H9 (cell line): Measurements from ENCODE around the gene MGAT4B. TPM values are rescaled to one million over a fixed set of nuclear protein-coding genes. Genes with fewer than 3 reads are reported as not detected.

Experiments used
- DNase-seq: peaks from one replicate; pipeline ENCODE4 v3.0.0-alpha.2; 2017
- H2AFZ ChIP-seq: one replicate; pipeline ENCODE4 v1.6.1; 2013; ENCODE audit warnings: mild to moderate bottlenecking, low read length, control low read depth, moderate library complexity
- H2AK5ac ChIP-seq: 2 replicates; pipeline ENCODE4 v1.6.1; 2013; ENCODE audit warnings: low read length, control low read depth, mixed read lengths; ENCODE audit not compliant: insufficient read length
- H2BK120ac ChIP-seq: one replicate; pipeline ENCODE4 v1.6.1; 2013; ENCODE audit warnings: low read depth, mild to moderate bottlenecking, low read length, control low read depth, inconsistent platforms; ENCODE audit not compliant: poor library complexity, severe bottlenecking
- H2BK12ac ChIP-seq: 2 replicates; pipeline ENCODE4 v1.6.1; 2013; ENCODE audit warnings: low read length, control low read depth, mixed read lengths, low read depth; ENCODE audit not compliant: insufficient read length
- H2BK15ac ChIP-seq: 2 replicates; pipeline ENCODE4 v1.6.1; 2013; ENCODE audit warnings: low read depth, low read length, control low read depth
- H2BK20ac ChIP-seq: one replicate; pipeline ENCODE4 v1.6.1; 2013; ENCODE audit warnings: low read depth, mild to moderate bottlenecking, low read length, control low read depth, inconsistent platforms; ENCODE audit not compliant: poor library complexity, severe bottlenecking
- H2BK5ac ChIP-seq: 2 replicates; pipeline ENCODE4 v1.6.1; 2013; ENCODE audit warnings: low read length, control low read depth, mixed read lengths; ENCODE audit not compliant: insufficient read length
- H3K14ac ChIP-seq: 2 replicates; pipeline ENCODE4 v1.6.1; 2013; ENCODE audit warnings: low read length, control low read depth; ENCODE audit not compliant: insufficient read depth
- H3K18ac ChIP-seq: 2 replicates; pipeline ENCODE4 v1.6.1; 2013; ENCODE audit warnings: low read depth, mild to moderate bottlenecking, mixed read lengths, low read length, control low read depth; ENCODE audit not compliant: insufficient read length
- H3K23ac ChIP-seq: 2 replicates; pipeline ENCODE4 v1.6.1; 2013; ENCODE audit warnings: low read length, control low read depth, mixed read lengths, low read depth; ENCODE audit not compliant: insufficient read length
- H3K23me2 ChIP-seq: 2 replicates; pipeline ENCODE4 v1.6.1; 2013; ENCODE audit warnings: low read depth, mild to moderate bottlenecking, mixed read lengths, low read length, control low read depth; ENCODE audit not compliant: insufficient read length, poor library complexity, severe bottlenecking
- H3K27ac ChIP-seq: 2 replicates; pipeline ENCODE4 v1.5.1; 2013; ENCODE audit warnings: low read length, control low read depth, mixed read lengths, low read depth; ENCODE audit not compliant: insufficient read length
- H3K27me3 ChIP-seq: 2 replicates; pipeline ENCODE4 v1.6.1; 2013; ENCODE audit warnings: low read length, control low read depth, inconsistent platforms; ENCODE audit not compliant: insufficient read depth
- H3K4ac ChIP-seq: 2 replicates; pipeline ENCODE4 v1.6.1; 2013; ENCODE audit warnings: low read depth, mild to moderate bottlenecking, control low read depth, inconsistent platforms, low read length, moderate library complexity
- H3K4me1 ChIP-seq: 2 replicates; pipeline ENCODE4 v1.6.1; 2013; ENCODE audit warnings: low read length, control low read depth, inconsistent platforms; ENCODE audit not compliant: insufficient read depth
- H3K4me2 ChIP-seq: 2 replicates; pipeline ENCODE4 v1.6.1; 2013; ENCODE audit warnings: low read length, control low read depth, mixed read lengths; ENCODE audit not compliant: insufficient read length, insufficient read depth
- H3K56ac ChIP-seq: 2 replicates; pipeline ENCODE4 v1.6.1; 2013; ENCODE audit warnings: low read depth, mild to moderate bottlenecking, mixed read lengths, low read length, control low read depth; ENCODE audit not compliant: insufficient read length
- H3K79me1 ChIP-seq: 2 replicates; pipeline ENCODE4 v1.6.1; 2013; ENCODE audit warnings: low read depth, mild to moderate bottlenecking, moderate library complexity, low read length, control low read depth, inconsistent platforms; ENCODE audit not compliant: insufficient read depth, poor library complexity, severe bottlenecking
- H3K79me2 ChIP-seq: 2 replicates; pipeline ENCODE4 v1.6.1; 2013; ENCODE audit warnings: low read length, control low read depth, inconsistent platforms; ENCODE audit not compliant: insufficient read depth
- H3K9ac ChIP-seq: 2 replicates; pipeline ENCODE4 v1.6.1; 2013; ENCODE audit warnings: low read length, control low read depth, mixed read lengths; ENCODE audit not compliant: insufficient read length; ENCODE audit errors: extremely low read depth
- H3K9me3 ChIP-seq: one replicate; pipeline ENCODE4 v1.6.1; 2013; ENCODE audit warnings: low read depth, low read length, inconsistent platforms; ENCODE audit not compliant: control insufficient read depth
- H3T11ph ChIP-seq: one replicate; pipeline ENCODE4 v1.6.1; 2013; ENCODE audit warnings: mild to moderate bottlenecking, low read length, control low read depth, inconsistent platforms
- H4K20me1 ChIP-seq: one replicate; pipeline ENCODE4 v1.6.1; 2013; ENCODE audit not compliant: control insufficient read depth, insufficient read length, insufficient read depth
- H4K5ac ChIP-seq: 2 replicates; pipeline ENCODE4 v1.6.1; 2013; ENCODE audit warnings: low read depth, mild to moderate bottlenecking, mixed read lengths, low read length, control low read depth; ENCODE audit not compliant: insufficient read length
- H4K8ac ChIP-seq: replicated peaks from 2 replicates; pipeline ENCODE4 v1.6.1; 2013; ENCODE audit warnings: low read length, control low read depth, mixed read lengths, low read depth; ENCODE audit not compliant: insufficient read length
- H4K91ac ChIP-seq: 2 replicates; pipeline ENCODE4 v1.6.1; 2013; ENCODE audit warnings: low read depth, mild to moderate bottlenecking, moderate library complexity, mixed read lengths, low read length, control low read depth; ENCODE audit not compliant: insufficient read length
- H3K27ac Mint-ChIP-seq, 3 experiments: 2 replicates in 2 of 3; 3 replicates in 1 of 3; pipeline ENCODE4 v1.8.0; 2020 to 2021; ENCODE audit warnings: mixed read lengths in 3 of 3, mild to moderate bottlenecking in 1 of 3, moderate library complexity in 1 of 3
- H3K27me3 Mint-ChIP-seq: 2 replicates; pipeline ENCODE4 v1.8.0; 2021; ENCODE audit warnings: low read depth, mild to moderate bottlenecking, moderate library complexity, mixed read lengths
- H3K36me3 Mint-ChIP-seq, 3 experiments: 2 replicates in 2 of 3; 3 replicates in 1 of 3; pipeline ENCODE4 v1.8.0; 2020 to 2021; ENCODE audit warnings: low read depth in 3 of 3, mixed read lengths in 3 of 3; ENCODE audit not compliant: insufficient read depth in 1 of 3
- H3K4me1 Mint-ChIP-seq, 2 experiments: 2 replicates each; pipeline ENCODE4 v1.8.0; 2020; ENCODE audit warnings: mixed read lengths in 2 of 2
- H3K4me3 Mint-ChIP-seq, 2 experiments: 2 replicates in 1 of 2; 3 replicates in 1 of 2; pipeline ENCODE4 v1.8.0; 2020 to 2021; ENCODE audit warnings: mild to moderate bottlenecking in 2 of 2, mixed read lengths in 2 of 2, moderate library complexity in 1 of 2
- H3K9me3 Mint-ChIP-seq, 2 experiments: 2 replicates in 1 of 2; 3 replicates in 1 of 2; pipeline ENCODE4 v1.8.0; 2020; ENCODE audit warnings: mild to moderate bottlenecking in 2 of 2, mixed read lengths in 2 of 2, moderate library complexity in 1 of 2
- CTCF ChIP-seq: fragments of 200-600 bp; sonication (generic); conservative IDR thresholded peaks from 3 replicates; pipeline ENCODE4 v1.8.0; 2021; ENCODE audit warnings: antibody characterized with exemption, mild to moderate bottlenecking
- WGBS: extraction: QIAGEN DNeasy Blood & Tissue Kit; methylation state at CpG from one replicate; pipeline ENCODE4 v1.1.7; 2013; ENCODE audit warnings: missing lambda C conversion rate, low lambda C conversion rate, mixed read lengths; ENCODE audit not compliant: insufficient read length; ENCODE audit errors: extremely low coverage; 5-methylcytosine and 5-hydroxymethylcytosine counted together
- total RNA-seq: library from RNA; stranded (reverse); gene quantifications from 2 replicates; pipeline ENCODE4 v1.2.1, GENCODE V29; 2021

MGAT4B gene
- total RNA-seq, 1 experiment from 2014 or later = 147 TPM

DNA sequence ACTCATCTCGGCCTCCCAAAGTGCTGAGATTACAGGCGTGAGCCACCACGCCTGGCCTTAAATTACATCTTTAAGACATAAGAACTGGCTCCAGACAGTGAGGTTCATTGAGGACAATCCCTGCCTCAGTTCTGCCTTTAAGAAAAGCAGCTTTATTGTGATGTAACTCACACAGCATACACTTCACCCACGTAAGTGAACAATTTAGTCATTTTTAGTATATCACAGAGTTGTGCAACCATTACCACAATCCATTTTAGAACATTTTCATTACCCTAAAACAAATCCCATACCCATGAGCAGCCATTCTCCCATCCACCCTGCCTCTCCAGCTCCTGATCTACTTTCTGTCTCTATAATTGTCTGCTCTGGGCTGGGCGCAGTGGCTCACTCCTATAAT, 36.9 kb downstream of the MGAT4B start:
- H3K9ac ChIP-seq = no peak overlapping the region
- H3K9me3 ChIP-seq = no peaks in the 10 kb centered on the region
- no peak overlapping the region for H3K23ac ChIP-seq
- no peak overlapping the region for H3K56ac ChIP-seq
- DNase-seq = no peak
- no peak overlapping the region for H2BK5ac ChIP-seq
- no peaks in the 10 kb centered on the region for H3K23me2 ChIP-seq
- Mint-ChIP-seq H3K9me3 (no peaks in the 10 kb centered on the region), H3K4me3 (no peak overlapping the region), H3K4me1 (peaks cover 2 to 5% of the 10 kb centered on the region in 2 experiments; a peak in 1 of 4 replicates), H3K27ac (no peak overlapping the region), H3K27me3 (no peaks in the 10 kb centered on the region), H3K36me3 (peaks cover 52 to 91% (median 87%) of the 10 kb centered on the region in 3 experiments; a peak in 6 of 7 replicates)
- H4K5ac ChIP-seq = no peak overlapping the region
- no peak overlapping the region for H2BK15ac ChIP-seq
- no peak overlapping the region for H2AFZ ChIP-seq
- no peak overlapping the region for H3K4me2 ChIP-seq
- no peak overlapping the region for H3K14ac ChIP-seq
- no peak overlapping the region for H3K18ac ChIP-seq
- no peak overlapping the region for H4K8ac ChIP-seq
- no peak overlapping the region for H3T11ph ChIP-seq
- H4K20me1 ChIP-seq = peaks cover 2% of the 10 kb centered on the region
- H2AK5ac ChIP-seq = no peak overlapping the region
- no peaks in the 10 kb centered on the region for H3K4me1 ChIP-seq
- no peak overlapping the region for H4K91ac ChIP-seq
- H2BK120ac ChIP-seq = no peak overlapping the region
- peaks cover 4% of the 10 kb centered on the region; the same call in 1 of the 2 replicates for H3K79me2 ChIP-seq
- no peak overlapping the region for H3K27ac ChIP-seq
- no peak overlapping the region for H2BK20ac ChIP-seq
- H2BK12ac ChIP-seq = no peak overlapping the region
- peaks cover 5% of the 10 kb centered on the region for H3K79me1 ChIP-seq
- H3K4ac ChIP-seq = no peak overlapping the region
- no peak for TF ChIP-seq CTCF
- WGBS = no CpG with 5 or more reads among the region's 5 CpGs
- H3K27me3 ChIP-seq = no peaks in the 10 kb centered on the region
